DMS153 treated with DMSO at 0.1 percent for 48 hours (cell line): ENCODE measurements around the gene L1TD1.
A peak's percentile ranks its signal among the peaks of the same experiment; 100 is the strongest.
"Not testable (repeated sequence)": the region's sequence is repeated elsewhere in the genome, so short reads cannot be mapped to it uniquely, and the experiment has no call there.

ENCODE experiments used
- DNase-seq: peaks from one replicate; lab custom pipeline; 2025; ENCODE audit not compliant: unreplicated experiment; lab: John Stamatoyannopoulos, UW

The L1TD1 gene

GRCh38 chr1:62233926-62234450 is 39.3 kb downstream of the L1TD1 start:
- no peak for DNase-seq

- DNase-seq: no peak
These were observed 40.0 kb downstream of the L1TD1 start for GRCh38 chr1:62234688-62235087.

- no peak for DNase-seq
These were observed 40.9 kb downstream of the L1TD1 start for GRCh38 chr1:62235576-62235975.

- no peak for DNase-seq
These were observed 42.7 kb downstream of the L1TD1 start for GRCh38 chr1:62237361-62237760.

GRCh38 chr1:62237950-62238374 is 43.3 kb downstream of the L1TD1 start:
- no peak for DNase-seq

- no peak for DNase-seq
These were observed 43.9 kb downstream of the L1TD1 start for GRCh38 chr1:62238507-62238906.

GRCh38 chr1:62239652-62240403 is 45.2 kb downstream of the L1TD1 start:
- not testable (repeated sequence) for DNase-seq

- DNase-seq: no peak
These were observed 46.2 kb downstream of the L1TD1 start for GRCh38 chr1:62240651-62241370.

GRCh38 chr1:62241371-62242131 is 46.9 kb downstream of the L1TD1 start:
- DNase-seq: peak; percentile 61

GRCh38 chr1:62244380-62244779 is 49.7 kb downstream of the L1TD1 start:
- not testable (repeated sequence) for DNase-seq

GRCh38 chr1:62245201-62245600 is 50.6 kb downstream of the L1TD1 start:
- no peak for DNase-seq

- DNase-seq: no peak
These were observed 52.9 kb downstream of the L1TD1 start for GRCh38 chr1:62247391-62248168.

- no peak for DNase-seq
These were observed 55.6 kb downstream of the L1TD1 start for GRCh38 chr1:62250126-62250726.

GRCh38 chr1:62259551-62259950 is 64.9 kb downstream of the L1TD1 start:
- DNase-seq: no peak

GRCh38 chr1:62260688-62261087 is 66.0 kb downstream of the L1TD1 start:
- DNase-seq: no peak
